Measurements from ENCODE around the gene FMOD.
"Not testable (repeated sequence)": the region's sequence is repeated elsewhere in the genome, so short reads cannot be mapped to it uniquely, and the experiment has no call there.

The FMOD gene

DNA sequence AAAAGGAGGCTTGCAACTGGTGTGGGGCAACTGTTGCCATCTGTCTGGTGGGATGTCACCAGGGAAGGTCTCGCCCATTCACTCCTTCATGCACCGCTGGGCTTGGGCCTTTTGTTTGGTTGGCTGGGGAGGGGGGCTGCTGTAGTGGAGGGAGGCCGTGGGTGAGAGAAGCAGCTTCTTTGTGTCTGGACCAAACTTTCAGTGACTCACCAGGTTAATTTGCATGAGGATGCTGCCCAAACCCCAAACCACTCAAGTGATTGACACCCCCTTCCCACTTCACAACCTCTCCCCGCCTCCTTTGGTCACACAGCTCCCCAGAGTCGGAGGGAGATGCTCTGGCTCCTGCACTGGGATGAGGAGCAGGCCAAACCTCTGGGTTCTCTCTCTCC is 25.9 kb downstream of the FMOD start:
- DNase-seq: peak; percentile 76

DNA sequence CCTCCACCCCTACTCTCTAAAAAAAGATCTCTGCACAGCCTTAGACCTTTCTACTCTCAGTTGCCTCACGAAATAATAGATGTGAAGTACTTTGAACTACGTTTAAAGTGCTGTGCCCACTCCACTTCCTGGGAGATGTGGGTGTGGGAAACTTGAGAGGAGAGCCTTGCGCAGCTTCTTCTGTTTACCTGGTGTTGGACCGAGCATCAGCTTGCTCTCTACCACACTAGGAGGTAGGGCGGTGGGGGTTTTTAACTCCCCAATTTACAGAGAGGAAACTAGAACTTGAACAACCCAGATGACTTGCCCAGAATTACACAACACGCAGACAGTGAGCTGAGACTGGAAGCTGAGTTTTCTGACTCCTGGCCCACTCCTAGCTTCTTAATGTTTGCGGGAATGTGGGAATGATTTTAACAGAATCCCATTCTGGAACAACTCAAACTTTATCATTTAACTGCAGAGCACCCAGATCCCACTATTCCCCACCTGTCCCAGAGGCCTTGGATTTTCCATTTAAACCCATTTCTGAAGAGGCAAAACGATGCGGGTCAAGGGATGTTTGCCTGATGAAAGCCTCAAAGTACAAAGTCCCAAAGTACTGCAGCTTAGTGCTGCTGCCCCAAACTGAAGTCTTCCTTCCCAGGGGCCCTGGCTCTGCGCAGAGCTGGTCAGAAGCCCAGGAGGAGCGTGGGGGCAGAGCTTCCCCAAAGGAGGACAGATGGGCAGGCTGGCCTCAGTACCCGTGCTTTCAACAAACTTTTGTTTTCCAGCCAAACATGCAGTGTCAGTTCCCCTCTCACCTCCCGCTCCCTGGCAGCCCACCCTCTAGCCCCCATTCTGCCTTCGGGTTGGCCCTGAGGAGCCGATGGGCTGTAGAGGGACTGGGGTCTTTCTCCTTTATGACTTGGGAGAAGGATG is 26.6 kb downstream of the FMOD start:
- DNase-seq: peak; percentile 76

DNA sequence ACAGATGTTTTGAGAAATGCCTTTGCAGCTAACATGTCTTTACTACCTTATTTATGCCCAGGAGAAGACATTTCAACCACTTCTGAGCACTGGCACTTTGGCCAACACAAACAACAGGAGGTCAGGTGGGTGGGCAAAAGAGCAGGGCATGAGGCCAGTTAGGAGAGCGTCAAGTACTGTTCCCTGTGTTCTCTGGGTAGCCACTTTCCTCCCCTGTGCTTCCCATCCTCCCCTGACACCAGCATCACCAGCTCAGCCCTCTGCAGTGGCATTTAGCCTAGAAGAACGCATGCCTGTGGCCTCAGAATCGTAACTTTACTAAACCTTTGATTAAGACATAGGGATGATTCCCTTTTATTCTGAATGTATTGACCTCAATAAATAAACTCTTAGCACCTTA is 27.3 kb downstream of the FMOD start:
- DNase-seq: no peak

GRCh38 chr1:203322500-203323179 is 28.3 kb downstream of the FMOD start:
- no peak for DNase-seq

- DNase-seq: no peak
These were observed 29.5 kb downstream of the FMOD start for GRCh38 chr1:203321273-203322052.

DNA sequence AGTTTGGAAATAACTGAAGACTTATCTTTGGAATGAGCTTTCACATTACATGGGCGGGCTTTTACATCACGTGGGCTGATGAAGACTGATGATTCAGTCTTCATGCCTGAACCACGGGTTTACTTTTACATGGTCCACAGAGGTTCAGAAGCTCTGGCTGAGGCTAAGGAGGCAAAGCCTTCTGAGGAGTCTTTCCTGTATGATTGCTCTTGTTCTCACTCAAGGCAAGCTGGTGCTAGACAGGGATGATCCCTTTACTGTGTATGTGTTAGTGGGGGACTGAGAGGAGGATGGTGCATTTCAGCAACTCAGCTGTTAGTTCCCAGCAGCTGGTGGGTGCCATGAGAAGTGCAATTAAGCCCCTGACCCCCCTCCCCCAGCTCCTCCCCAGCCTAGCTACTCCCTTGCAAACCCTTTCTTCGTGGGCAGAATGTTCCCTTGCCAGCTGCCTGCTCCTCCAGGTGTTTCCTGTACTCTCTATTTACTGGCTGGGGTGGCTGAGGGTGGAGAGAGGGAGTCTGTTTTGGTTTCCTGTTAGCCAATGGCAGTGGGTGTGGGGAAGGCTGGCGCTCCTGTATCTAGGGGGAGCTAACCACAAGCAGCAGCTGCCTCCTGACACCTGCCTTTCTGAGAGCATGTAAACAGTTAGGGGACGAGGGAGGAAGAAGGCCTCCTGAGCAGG is 30.2 kb downstream of the FMOD start:
- DNase-seq: peak; percentile 89

DNA sequence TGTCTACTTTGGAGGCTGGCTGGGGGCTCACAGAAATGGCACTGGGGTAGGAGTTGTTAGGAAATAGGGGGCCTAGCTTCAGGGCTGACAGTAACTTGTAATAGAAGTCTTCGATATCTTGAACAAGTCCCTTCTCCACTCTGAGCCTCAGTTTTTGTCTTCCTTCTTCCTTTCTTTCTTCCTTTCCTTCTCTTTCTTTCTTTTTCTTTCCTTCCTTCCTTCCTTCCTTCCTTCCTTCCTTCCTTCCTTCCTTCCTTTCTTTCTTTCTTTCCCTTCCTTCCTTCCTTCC is 32.7 kb downstream of the FMOD start:
- DNase-seq: no peak

DNA sequence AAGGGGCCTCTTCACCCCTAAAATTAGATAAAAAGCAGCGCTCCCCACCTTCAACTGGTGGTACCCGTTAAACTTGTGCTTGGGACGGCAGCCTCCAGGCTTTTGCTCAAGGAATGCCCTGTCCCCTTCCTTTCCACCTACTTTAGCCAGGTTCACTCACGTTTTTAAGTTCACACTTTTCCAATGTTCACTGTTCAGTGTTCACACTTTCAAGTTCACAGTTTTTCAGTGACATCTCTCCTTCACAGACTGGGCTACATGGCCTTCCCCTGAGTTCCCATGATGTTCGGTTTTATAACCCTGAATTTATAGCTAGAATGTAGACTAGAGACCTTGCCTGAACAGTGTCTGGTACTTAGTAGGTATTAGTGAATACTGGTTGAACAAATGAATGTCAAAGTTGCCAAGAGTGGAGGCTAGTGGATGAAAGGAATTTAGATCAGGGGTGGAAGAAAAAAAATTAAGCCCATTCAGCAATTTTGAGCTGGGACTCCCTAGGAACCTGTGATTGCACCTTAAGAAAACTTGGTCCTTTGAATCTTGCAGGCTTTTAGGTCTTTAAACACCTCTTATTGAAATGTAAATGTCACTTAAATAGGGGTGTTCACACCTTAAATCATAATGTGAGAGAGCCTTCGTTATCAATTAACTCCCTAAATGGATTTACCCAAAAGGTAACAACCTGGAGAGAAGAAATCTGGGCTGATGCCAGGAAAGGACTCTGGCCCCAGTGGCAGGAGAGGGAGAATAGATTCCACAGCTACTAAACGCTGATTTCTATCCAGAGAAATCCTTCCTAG is 33.3 kb downstream of the FMOD start:
- DNase-seq: no peak

GRCh38 chr1:203316626-203317093 is 34.3 kb downstream of the FMOD start:
- no peak for DNase-seq

- not testable (repeated sequence) for DNase-seq
These were observed 36.7 kb downstream of the FMOD start for GRCh38 chr1:203314025-203314759.

- DNase-seq: no peak
These were observed 39.3 kb downstream of the FMOD start for GRCh38 chr1:203311368-203312301.

DNA sequence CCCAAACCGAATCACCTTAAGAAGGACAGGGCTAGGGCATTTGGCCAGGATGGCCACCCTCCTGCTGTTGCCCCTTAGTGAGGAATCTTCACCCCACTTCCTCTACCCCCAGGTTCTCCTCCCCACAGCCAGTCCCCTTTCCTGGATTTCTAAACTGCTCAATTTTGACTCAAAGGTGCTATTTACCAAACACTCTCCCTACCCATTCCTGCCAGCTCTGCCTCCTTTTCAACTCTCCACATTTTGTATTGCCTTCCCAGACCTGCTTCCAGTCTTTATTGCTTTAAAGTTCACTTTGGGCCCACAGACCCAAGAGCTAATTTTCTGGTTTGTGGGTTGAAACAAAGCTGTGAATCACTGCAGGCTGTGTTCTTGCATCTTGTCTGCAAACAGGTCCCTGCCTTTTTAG is 42.0 kb downstream of the FMOD start:
- DNase-seq: peak; percentile 36

- no peak for DNase-seq
These were observed 42.5 kb downstream of the FMOD start for GRCh38 chr1:203308328-203308922.

- DNase-seq: peak; percentile 19
These were observed 43.2 kb downstream of the FMOD start for GRCh38 chr1:203307641-203308126.

DNA sequence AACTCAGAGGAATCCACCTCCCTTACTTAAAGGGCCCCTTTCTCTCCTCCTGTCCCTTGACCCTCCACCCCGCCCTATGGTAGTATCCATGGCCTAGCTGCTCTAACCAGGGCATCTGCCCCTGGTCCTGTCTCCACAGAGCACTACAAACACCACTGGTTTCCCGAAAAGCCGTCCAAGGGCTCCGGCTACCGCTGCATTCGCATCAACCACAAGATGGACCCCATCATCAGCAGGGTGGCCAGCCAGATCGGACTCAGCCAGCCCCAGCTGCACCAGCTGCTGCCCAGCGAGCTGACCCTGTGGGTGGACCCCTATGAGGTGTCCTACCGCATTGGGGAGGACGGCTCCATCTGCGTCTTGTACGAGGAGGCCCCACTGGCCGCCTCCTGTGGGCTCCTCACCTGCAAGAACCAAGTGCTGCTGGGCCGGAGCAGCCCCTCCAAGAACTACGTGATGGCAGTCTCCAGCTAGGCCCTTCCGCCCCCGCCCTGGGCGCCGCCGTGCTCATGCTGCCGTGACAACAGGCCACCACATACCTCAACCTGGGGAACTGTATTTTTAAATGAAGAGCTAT is 43.9 kb downstream of the FMOD start:
- peak; percentile 67 for DNase-seq

DNA sequence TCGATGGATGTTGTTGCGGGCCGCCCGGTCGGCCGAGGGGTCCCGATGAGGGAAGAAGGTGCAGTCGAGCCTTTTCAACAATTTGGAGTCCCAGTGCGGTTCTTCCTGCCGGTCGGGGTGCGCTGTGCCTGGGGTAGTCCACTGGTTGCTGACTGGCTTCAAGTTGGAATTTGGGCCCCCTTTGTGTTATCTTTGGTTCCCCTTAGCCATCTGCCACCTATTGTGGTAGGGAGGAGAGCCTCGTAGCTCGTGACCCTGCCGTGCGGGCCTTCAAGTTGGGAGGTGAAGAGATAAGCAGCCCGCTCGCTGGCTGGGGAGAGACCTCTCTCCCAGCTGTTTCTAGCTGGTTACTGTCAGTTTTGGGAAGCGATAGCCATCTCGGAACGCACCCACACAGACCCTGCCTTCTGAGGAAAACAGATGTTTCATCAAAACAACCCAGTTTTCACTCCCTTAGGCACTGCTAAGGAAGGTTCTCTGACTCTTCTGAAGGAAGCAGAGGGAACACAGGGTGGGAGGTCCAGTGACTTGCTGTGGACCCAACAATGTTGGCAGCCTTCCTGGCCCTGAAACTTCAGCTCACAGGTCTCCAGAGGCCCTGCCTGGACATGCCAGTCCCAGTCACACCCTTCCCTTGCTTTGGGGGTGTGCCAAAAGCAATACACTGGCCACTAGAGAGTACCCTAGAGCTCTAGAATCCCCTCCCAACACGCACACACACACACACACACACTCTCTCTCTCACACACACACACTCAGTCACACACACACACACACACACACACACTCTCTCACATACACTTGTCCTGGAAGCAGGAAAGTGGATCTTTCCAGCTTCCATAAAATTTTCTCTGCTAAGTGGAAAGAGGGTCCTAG is 44.6 kb downstream of the FMOD start:
- DNase-seq: peak; percentile 62

GRCh38 chr1:203305809-203306088 is 45.2 kb downstream of the FMOD start:
- DNase-seq: no peak
